SH-SY5Y (cell line): Measurements from ENCODE around the gene SLC38A11.

ENCODE experiments used
- GATA2 ChIP-seq: IDR thresholded peaks from 2 replicates; pipeline ENCODE4 v1.6.1; 2011; ENCODE audit warnings: mild to moderate bottlenecking, low read depth, low read length
- GATA3 ChIP-seq: IDR thresholded peaks from 2 replicates; pipeline ENCODE4 v1.6.1; 2011; ENCODE audit warnings: low read depth, mild to moderate bottlenecking, low read length, moderate library complexity

The SLC38A11 gene

GRCh38 chr2:164928101-164928673 is 27.1 kb downstream of the SLC38A11 start:
- no peak for TF ChIP-seq GATA3

GRCh38 chr2:164922134-164922533 is 33.2 kb downstream of the SLC38A11 start:
- no peak for TF ChIP-seq GATA2
- no peak for TF ChIP-seq GATA3

GRCh38 chr2:164920430-164920829 is 34.9 kb downstream of the SLC38A11 start:
- TF ChIP-seq GATA3 (no peak), GATA2 (no peak)

- TF ChIP-seq GATA2 (no peak), GATA3 (no peak)
These were observed 37.9 kb downstream of the SLC38A11 start for GRCh38 chr2:164917296-164917903.

- no peak for TF ChIP-seq GATA2
- no peak for TF ChIP-seq GATA3
These were observed 39.8 kb downstream of the SLC38A11 start for GRCh38 chr2:164915566-164915965.

GRCh38 chr2:164913640-164914350 is 41.5 kb downstream of the SLC38A11 start:
- TF ChIP-seq GATA3: no peak
- TF ChIP-seq GATA2: no peak

- TF ChIP-seq GATA2: no peak
- no peak for TF ChIP-seq GATA3
These were observed 42.3 kb downstream of the SLC38A11 start for GRCh38 chr2:164913011-164913410.

GRCh38 chr2:164911832-164912231 is 43.5 kb downstream of the SLC38A11 start:
- no peak for TF ChIP-seq GATA3
- TF ChIP-seq GATA2: no peak

- TF ChIP-seq GATA2 (peak; percentile 72), GATA3 (peak; percentile 69)
These were observed 45.0 kb downstream of the SLC38A11 start for GRCh38 chr2:164910101-164910899.

GRCh38 chr2:164906947-164907346 is 48.4 kb downstream of the SLC38A11 start:
- no peak for TF ChIP-seq GATA3
- no peak for TF ChIP-seq GATA2

- TF ChIP-seq GATA2 (no peak), GATA3 (no peak)
These were observed 50.0 kb downstream of the SLC38A11 start for GRCh38 chr2:164905307-164905706.

- TF ChIP-seq GATA3 (no peak), GATA2 (no peak)
These were observed 51.4 kb downstream of the SLC38A11 start for GRCh38 chr2:164903951-164904350.

GRCh38 chr2:164903204-164903603 is 52.1 kb downstream of the SLC38A11 start:
- TF ChIP-seq GATA3 (no peak), GATA2 (no peak)

- no peak for TF ChIP-seq GATA3
- no peak for TF ChIP-seq GATA2
These were observed 56.2 kb downstream of the SLC38A11 start for GRCh38 chr2:164899121-164899520.

GRCh38 chr2:164898475-164898874 is 56.9 kb downstream of the SLC38A11 start:
- TF ChIP-seq GATA3 (no peak), GATA2 (no peak)
